ENCODE measurements around the gene CARD8.
"Not testable (repeated sequence)": the region's sequence is repeated elsewhere in the genome, so short reads cannot be mapped to it uniquely, and the experiment has no call there.

Gene CARD8

DNA sequence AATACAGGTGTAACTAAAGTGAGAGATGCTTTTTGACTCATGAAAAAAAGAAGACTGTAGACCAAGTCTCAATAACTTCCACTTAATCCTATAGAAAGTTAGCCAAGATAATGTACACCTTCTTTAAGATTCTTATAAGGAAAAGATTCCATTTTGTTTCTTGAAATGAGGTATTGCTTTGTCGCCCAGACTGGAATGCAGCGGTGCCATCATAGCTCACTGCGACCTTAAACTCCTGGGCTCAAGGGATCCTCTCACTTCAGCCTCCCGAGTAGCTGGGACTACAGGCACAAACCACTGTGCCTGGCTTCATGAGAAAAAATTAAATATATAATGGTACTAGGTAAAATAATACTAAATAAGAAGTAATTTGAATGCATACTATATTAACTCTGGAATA, 3.3 kb upstream of the CARD8 start:
- not testable (repeated sequence) for DNase-seq

DNA sequence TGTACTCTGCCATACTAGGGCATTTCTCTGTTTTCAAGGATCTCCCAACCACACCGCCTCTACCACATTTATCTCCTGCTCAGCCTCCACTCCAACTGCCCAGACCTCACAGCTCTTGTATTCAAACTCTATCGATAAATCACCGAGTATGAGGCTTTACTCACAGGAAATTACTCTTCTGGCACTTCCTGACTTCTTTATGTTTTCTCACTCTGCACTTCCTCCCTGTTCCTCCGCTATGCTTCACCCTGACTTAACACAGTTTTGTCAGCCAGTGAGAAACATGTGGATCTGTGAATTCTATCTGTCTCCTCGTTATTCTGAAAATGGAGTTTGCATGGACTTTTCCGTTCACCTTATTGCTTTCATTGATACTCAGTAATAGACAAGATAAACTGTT, 2.6 kb upstream of the CARD8 start:
- DNase-seq: no peak

DNA sequence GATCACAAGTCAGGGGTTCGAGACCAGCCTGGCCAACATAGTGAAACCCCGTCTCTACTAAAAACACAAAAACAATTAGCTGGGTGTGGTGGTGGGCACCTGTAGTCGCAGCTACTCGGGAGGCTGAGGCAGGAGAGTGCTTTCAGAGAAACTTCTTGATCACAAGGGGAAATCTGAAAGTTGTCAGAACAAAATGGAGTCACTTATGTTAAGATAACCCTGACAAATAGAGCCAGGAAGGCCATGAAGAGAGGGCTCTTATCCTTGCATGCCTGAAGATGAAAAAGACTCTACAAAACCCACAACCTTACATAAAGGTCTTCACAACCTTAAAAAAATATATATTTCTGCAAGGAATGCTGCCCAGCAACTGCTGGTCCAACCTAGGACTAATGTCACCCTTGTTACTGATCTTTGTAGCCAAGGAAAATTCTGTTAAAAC, 1.2 kb downstream of the CARD8 start:
- no peak for DNase-seq

DNA sequence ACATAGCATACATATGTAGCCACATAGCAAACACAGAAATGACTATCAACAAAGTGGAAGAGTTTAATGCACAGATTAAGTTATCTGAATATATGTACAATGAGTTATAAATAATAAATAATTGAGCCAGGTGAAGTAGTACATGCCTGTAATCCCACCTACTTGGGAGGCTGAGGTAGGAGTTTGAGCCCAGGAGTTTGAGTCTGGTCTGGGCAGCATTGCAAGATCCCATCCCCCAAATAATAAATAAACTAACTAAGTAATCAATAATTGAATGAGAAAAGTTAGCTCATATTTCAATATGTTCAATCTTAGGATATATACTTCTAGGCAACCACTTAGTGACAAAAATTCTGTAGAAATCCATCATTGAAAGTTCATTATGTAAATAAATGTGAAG, 1.7 kb downstream of the CARD8 start:
- no peak for DNase-seq

DNA sequence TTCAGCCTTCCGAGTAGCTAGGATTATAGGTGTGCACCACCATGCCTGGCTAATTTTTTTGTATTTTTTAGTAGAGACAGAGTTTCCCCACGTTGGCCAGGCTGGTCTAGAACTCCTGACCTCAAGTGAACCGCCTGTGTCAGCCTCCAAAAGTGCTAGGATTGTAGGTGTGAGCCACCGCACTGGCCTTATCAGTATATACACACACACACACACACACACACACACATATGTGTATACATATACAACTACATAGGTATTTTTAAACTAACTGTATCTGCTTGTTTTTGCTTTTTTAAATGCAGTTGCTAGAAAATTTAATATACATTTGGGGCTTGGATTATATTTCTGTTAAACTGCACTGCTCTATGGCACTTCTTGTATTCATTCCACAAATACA, 3.1 kb downstream of the CARD8 start:
- DNase-seq: no peak

DNA sequence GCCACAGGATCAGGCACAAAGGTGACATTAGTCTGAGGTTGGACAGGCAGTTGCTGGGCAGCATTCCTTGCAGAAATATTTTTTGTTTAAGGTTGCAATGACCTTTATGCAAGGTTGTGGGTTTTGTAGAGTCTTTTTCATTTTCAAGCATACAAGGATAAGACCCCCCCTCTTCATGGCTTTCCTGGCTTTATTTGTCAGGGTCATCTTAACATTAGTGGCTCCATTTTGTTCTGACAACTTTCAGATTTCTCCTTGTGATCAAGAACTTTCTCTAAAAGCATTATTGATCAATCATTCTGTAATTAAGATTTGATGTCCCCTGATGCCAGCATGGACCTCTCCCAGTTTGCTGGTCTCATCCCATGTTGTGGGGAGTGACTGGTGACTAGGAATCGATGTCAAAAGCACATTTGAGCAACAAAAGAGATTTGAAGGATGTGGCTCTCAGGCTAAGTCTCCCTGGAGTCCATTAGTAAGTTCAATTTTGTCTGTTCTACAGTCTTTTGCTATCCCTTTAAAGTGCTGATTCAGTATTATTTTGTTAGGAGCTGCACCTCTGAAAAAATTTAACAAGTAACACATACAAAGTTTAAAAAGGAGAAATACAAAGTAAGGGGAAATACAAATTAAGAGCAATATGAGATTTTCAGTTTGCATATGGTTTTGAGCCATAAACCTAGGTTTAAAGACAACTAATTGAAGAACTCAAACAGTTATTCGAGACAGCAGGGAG, 5.3 kb downstream of the CARD8 start:
- no peak for DNase-seq

DNA sequence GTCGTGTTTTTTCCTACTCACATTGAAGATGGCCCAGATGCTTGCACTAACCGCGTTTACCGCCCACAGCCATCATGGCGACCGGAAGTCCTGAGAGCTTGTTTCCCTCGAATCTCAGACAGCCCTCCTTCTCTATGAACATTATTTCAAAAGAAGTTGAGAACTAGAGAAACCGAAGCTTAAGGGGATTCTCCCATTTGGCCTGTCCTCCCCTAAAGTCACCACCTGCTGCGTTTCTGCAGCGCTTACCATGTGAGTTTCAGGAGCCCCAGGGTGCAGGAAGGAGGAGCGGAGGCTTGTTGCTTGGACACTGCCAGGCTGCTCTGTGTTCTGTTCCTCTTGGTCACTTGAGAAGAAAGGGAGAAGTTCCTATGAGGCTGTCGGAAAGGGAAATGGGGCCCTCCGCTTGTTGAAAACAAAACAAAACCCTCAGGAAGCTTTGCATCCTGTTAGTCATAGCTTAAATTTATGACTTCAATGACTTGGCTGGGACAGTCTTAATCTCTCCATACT, 6.2 kb downstream of the CARD8 start:
- peak in 9 of 14 donors; percentile 0 to 56 (median 21) for DNase-seq

DNA sequence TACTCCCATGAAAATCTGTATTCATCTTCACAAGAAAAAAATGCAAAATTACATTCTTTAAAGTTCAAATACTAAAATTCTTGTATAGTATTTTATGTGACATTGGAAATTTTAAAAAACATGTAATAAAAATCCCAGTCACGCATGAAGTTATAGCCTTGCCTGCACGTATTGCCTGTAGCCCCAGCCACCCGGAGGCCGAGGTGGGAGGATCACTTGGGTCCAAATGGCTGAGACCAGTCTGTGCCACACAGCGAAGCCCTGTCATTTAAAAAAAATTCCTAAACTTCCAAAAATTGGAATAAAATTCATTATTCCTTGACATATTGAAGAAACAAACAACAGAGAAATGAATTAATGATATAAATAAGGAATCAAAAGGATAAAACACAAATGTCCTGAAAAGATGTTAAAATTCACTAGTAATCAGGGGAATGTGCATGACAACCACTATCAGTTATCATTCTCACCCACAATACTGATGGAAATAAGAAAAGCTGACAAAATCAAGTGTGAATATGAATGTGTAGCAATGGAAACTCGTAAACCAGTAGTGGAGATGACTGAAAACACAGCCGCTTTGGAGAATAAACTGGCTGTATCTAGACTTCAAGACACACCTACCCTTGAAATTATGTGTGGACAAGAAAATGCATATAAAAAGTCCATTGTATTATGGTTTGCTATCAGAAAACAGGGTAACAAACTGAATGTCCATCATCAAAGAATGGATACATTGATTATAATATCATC, 7.5 kb downstream of the CARD8 start:
- DNase-seq: no peak

DNA sequence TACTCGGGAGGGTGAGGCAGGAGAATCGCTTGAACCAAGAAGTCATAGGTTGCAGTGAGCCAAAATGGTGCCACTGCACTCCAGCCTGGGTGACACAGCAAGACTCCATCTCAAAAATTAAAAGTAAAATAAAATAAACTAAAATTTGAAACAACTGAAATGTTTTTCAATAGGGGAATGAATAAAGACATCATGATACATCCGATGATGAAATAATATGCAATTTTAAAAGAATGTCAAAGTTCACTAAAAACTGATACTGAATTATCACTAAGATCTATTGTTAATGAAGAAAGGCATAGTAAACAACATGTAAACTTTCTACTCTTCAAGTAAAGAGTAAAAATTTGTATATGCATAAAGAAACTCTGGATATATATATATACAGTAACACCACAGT, 8.5 kb downstream of the CARD8 start:
- no peak for DNase-seq

DNA sequence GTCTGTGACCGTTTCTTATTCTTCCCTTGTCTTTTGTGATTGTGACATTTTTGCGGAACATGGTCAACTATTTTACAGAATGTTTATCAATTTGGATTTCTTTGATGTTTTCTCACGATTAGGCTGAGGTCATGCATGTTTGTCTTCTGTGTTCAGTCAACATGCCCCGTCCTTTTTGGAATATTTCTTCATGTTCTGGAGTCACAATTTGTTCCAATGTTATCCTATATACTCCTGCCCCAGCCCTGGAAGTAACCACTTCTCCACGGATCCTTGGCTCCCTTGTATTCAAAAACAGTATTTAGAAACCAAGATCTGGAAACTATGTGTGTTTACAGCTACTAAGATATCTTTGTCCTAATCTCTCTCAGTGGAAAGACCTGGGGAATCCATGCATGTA, 9.6 kb downstream of the CARD8 start:
- DNase-seq: no peak

DNA sequence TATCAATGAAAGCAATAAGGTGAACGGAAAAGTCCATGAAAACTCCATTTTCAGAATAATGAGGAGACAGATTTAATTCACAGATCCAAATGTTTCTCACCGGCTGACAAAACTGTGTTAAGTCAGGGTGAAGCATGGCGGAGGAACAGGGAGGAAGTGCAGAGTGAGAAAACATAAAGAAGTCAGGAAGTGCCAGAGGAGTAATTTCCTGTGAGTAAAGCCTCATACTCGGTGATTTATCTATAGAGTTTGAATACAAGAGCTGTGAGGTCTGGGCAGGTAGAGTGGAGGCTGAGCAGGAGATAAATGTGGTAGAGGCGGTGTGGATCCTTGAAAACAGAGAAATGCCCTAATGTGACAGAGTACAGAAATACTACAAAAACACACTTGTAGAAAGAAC, 11.4 kb downstream of the CARD8 start:
- DNase-seq: no peak

DNA sequence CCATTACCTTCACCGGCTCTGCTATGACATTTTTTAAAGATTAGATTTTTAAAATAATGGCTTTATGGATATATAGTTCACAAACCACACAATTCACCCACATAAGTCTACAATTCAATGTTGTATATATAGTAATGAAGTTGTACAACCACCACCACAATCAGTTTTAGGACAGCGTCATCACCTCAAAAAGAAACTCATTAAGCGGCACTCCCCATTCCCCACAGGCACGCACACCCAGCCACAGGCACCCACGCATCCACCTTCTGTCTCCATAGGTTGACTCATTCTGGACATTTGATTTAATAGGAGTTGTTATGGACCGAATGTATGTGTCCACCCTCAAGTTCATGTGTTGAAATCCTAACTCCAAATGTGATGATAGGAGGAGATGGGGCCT, 13.9 kb downstream of the CARD8 start:
- DNase-seq: not testable (repeated sequence)

DNA sequence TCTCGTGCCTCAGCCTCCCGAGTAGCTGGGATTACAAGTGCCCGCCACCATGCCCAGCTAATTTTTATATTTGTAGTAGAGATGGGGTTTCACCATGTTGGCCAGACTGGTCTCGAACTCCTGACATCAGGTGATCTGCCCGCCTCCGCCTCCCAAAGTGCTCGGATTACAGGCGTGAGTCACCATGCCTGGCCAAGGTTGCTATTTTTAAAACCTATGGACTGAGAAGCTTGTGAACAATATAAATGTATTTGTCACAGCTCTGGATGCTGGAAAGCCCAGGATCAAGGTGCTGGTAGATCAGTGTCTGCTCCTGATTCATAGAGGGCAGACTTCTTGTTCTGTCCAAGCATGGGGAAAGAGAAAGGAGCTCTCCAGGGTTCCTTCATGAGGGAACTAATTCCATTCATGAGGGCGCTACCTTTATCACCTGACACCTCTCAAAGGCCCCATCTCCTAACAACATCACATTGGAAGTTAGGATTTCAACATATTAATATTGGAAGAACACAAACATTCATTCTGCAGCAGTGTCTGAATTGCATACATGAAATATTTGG, 16.1 kb downstream of the CARD8 start:
- DNase-seq: no peak

DNA sequence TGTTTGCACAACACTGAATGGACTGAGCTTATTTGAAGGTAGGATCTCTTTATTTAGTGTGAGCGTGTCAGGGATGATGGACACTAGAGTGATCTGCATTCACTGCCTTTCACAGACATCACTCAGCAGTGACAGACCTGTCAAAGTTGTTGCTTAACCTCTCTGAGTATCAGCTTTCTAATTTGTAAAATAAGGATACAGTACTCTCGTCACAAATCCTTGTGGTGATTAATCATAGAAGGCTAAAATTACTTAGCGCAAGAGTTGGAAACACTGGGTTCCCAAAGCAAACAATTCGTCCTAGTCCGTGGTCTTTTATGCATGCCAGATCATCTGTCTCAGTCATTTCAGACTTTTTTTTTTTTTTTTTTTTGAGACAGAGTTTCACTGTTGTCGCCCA, 16.6 kb downstream of the CARD8 start:
- DNase-seq: no peak

DNA sequence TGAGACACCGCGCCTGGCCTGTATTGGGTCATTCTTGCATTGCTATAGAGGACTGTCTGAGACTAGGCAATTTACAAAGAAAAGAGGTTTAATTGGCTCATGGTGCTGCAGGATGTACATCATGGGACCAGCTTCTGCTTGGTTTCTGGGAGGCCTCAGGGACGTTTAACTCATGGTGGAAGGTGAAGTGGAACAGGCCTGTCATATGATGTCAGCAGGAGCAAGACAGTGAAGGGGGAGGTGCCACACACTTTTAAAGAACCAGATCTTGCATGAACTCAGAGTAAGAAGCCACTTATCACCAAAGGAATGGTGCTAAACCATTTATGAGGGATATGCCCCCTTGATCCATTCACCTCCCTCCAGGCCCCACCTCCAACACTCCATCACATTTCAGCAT, 18.7 kb downstream of the CARD8 start:
- DNase-seq: no peak

DNA sequence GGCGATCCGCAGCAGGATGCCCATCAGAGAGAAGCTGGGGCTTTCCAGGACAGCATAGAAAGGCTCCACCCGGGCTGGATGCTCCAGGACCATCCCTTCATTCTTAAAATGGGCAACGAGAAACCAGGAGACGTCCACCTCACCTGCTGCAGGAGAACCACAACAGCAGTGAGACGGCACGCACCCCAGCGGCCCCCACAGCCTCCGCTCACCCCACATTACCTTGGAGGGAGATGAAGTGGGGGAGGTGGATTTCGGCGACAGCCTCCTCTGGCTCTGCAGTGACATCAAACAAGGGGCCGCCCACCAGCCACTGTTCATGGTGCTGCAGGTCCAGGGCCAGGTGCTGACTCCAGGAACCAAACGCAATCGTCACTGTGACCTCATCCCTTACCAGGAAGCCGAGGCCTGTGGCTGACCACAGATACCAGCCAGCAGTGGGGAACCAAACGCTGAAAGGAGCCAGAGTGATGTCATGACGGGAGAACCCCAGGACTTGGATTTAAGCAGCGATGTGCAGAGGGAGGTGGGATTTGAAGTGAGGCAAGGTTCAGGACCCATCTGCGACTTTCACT, 25.1 kb downstream of the CARD8 start:
- no peak for DNase-seq

DNA sequence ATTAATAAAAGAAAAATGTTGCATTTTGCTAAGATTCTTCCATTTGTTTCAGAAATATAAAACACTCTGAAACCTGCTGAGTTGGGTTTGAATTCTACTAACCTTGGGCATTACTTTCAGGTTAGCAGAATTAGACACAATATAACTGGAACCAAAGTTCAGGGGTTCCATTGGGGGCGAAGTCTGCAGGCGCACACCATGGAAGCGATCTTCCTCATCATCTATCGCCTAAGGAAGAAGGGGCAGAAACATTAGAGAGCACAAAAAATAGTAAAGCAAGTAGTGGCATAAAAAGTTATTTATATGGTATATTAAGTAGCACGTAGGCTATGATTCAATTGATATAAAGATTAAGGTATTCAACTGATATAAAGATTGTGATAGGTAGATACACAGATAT, 34.1 kb downstream of the CARD8 start:
- DNase-seq: no peak

DNA sequence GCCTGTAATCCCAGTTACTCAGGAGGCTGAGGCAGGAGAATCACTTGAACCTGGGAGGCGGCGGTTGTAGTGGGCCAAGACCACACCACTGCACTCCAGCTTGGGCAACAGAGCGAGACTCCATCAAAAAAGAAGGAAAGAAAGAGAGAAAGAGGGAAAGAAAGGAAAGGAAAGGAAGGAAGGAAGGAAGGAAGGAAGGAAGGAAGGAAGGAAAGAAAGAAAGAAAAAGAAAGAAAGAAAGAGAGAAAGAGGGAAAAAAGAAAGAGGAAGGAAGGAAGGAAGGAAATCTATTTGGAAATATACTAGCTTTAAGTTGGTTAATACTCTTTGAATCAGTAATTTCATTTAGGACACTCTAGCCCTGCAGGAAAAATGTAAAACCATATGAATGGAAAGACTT, 34.9 kb downstream of the CARD8 start:
- DNase-seq: not testable (repeated sequence)

DNA sequence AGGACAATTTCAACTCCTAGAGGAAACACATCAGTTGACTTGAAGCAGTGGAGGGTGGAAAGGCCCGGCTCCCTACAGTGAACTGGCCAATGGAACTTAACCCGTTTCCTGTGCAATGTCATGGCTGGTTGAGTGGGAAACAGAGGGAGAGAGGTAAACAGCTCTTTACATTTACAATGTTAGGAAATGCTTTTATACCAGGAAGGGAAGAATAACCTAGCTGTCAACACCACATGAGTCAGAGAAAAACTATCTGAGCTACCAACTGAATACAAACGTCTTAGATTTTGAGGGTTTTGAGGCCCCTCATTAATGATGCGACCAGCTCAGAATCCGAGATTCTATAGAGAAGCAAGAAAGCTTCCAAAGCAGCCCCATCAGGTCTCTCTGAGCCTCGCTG, 36.7 kb downstream of the CARD8 start:
- DNase-seq: no peak

DNA sequence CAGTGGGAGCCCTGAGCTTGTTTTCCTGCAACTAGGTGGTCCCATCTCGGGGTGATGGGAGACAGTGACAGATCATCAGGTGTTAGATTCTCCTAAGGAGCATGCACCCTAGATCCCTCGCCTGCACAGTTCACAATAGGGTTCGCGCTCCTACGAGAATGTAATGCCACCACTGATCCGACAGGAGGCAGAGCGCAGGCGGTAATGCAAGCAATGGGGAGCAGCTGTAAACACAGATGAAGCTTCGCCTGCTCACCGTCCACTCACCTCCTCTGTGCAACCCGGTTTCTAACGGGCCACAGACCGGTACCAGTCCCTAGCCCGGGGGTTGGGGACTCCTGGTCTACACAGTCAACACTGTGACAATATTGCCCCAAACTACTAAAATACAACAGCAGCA, 38.8 kb downstream of the CARD8 start:
- DNase-seq: no peak

DNA sequence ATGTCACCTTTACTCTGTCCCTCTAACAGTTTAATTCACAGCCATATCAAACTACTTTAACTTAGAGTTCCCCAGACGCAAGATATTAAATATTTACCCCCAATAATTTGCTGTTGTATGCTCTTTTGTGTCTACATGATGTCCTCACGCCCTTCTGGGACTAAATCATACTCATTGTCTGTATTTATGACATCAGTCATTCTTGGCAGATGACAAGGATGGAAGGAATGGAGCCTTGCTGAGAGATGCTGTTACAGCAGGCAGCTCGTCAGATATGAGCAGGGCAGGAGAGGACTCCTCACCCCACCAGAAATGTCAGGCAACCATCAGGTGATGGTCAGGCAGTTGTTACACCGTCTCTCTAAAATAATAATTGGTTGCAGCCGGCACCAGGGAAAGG, 41.8 kb downstream of the CARD8 start:
- DNase-seq: no peak

DNA sequence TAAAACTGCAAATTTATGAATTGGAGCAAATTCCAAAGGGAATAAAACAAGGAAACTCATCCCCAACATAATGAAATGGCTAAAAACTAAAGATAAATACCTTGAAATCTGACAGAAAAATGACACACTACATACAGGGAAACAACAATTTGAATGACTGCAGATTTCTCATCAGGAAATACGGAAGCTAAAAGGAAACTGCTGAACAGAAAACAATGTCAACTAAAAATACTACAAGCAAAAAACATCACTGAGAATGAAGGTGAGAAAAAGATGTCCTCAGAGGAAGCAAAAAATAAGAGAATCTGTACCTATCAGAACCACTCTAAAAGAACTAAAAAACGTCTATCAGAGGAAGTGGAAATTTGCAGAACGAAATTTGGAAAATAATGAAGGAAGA, 45.7 kb downstream of the CARD8 start:
- no peak for DNase-seq

DNA sequence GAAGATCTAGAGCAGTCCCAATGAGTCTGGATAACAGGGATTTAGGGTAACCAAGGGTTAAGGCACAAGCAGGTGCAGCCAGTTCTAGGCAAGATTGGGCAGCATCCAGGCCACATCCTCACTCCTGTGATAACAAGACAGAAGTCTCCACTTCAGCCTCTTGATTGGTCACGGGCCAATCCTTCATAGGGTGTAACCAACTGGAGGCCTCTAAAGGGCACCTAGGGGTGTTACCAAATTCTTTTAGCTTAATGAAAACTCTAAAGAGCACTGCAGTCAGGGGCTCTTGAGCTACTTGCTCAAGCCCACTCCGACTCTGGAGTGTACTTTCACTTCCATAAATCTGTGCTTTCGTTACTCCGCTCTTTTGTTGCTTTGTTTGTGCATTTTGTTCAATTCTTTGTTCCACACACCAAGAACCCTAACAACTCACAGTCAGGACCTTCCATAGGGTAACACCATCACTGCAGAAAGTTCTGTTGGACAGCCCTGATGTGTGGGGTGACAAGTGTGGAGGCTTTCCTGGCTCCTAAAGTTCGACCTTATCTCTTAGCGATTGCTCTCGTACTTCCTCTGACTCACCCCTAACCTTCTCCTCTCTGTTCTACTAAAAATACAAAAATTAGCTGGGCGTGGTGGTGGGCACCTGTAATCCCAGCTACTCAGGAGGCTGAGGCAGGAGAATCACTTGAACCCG, 49.2 kb downstream of the CARD8 start:
- DNase-seq: no peak

Data from C1 segment of cervical spinal cord (tissue), 14 donors.